ENCODE results near the gene RABEPK.
"Not testable (repeated sequence)": the region's sequence is repeated elsewhere in the genome, so short reads cannot be mapped to it uniquely, and the experiment has no call there.

Gene RABEPK

GRCh38 chr9:125183054-125183453 lies 17.3 kb upstream of the RABEPK start:
- H3K27ac ChIP-seq = no peak overlapping the region
- TF ChIP-seq, protein P1, sequence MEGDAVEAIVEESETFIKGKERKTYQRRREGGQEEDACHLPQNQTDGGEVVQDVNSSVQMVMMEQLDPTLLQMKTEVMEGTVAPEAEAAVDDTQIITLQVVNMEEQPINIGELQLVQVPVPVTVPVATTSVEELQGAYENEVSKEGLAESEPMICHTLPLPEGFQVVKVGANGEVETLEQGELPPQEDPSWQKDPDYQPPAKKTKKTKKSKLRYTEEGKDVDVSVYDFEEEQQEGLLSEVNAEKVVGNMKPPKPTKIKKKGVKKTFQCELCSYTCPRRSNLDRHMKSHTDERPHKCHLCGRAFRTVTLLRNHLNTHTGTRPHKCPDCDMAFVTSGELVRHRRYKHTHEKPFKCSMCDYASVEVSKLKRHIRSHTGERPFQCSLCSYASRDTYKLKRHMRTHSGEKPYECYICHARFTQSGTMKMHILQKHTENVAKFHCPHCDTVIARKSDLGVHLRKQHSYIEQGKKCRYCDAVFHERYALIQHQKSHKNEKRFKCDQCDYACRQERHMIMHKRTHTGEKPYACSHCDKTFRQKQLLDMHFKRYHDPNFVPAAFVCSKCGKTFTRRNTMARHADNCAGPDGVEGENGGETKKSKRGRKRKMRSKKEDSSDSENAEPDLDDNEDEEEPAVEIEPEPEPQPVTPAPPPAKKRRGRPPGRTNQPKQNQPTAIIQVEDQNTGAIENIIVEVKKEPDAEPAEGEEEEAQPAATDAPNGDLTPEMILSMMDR (conservative IDR thresholded peaks at IDR 0.05) = no peak
- TF ChIP-seq ZFX (IDR thresholded peaks at IDR 0.05) = no peak

- TF ChIP-seq, protein P1 (conservative IDR thresholded peaks at IDR 0.05) = no peak
- no peak for TF ChIP-seq ZFX (IDR thresholded peaks at IDR 0.05)
- H3K27ac ChIP-seq = no peak overlapping the region
These were observed 16.8 kb upstream of the RABEPK start for GRCh38 chr9:125183561-125183960.

DNA sequence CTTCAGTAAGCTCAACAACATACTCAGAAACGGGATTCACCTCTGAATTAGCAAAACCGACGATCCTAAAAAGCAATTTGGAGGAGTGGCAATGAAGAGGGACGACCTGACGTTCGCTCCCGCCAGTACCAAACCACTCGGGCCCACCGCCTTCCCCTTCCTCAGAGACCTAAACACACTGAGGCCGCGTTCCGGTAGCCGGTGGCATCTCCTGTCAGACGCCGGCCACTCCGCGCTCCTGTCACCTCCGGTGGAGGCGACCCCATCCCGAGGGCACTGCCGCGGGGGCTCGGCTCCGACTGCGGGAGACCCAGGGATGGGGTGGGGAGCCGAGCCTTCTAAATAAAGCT lies 11.4 kb upstream of the RABEPK start:
- TF ChIP-seq ZFX (IDR thresholded peaks at IDR 0.05) = no peak
- TF ChIP-seq, protein P1 (conservative IDR thresholded peaks at IDR 0.05) = no peak
- peak overlapping the region; percentile 82 for H3K27ac ChIP-seq

- peak within 1 kb of the TSS; percentile 82 for H3K27ac ChIP-seq
- TF ChIP-seq ZFX (IDR thresholded peaks at IDR 0.05) = peak; percentile 83
- TF ChIP-seq, protein P1 (conservative IDR thresholded peaks at IDR 0.05) = peak; percentile 74
These were observed 10.7 kb upstream of the RABEPK start, which contains the start of gene PPP6C for GRCh38 chr9:125189361-125190289. PPP6C (minus strand) TSS chr9:125189803; CDS start chr9:125189718, 85 bp downstream.

DNA sequence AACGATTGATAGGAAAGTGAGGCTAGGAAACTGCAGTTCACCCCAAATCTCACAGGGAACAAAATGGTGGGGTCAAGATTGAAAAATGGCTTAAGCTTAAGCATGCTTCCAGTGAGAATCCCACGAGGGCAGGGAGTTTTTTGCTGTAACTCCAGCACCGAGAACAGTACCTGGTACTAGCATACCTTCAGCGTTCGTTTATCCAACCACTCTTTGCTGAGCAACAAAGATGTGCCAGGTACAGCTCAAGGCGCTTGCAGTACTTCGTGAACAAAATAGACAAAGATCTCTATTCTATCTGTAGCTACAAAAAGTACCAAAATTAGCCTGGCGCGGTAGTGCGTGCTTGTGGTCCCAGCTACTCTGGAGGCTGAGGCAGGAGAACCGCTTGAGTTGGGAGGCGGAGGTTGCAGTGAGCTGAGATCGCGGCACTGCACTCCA lies 10.0 kb upstream of the RABEPK start:
- H3K27ac ChIP-seq = peak overlapping the region; percentile 82
- no peak for TF ChIP-seq ZFX (IDR thresholded peaks at IDR 0.05)
- TF ChIP-seq, protein P1 (conservative IDR thresholded peaks at IDR 0.05) = no peak

DNA sequence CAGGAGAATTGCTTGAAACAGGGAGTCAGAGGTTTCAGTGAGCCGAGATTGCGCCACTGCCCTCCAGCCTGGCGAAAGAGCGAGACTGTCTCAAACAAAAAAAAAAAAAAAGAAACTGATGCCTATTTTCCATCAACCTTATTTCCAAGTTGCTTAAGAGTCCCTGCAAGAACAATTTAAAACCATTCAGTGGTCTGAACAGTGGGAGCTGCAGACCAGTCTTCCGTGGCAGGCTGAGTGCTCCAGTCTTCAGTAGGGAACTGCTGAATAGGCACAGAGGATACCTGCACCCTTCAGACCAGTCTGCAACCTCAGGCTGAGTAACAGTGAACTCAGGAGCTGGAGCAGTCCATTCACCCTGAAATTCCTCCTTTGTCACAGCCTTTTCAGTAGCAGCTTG lies 5.9 kb upstream of the RABEPK start:
- H3K27ac ChIP-seq = not testable (repeated sequence)

DNA sequence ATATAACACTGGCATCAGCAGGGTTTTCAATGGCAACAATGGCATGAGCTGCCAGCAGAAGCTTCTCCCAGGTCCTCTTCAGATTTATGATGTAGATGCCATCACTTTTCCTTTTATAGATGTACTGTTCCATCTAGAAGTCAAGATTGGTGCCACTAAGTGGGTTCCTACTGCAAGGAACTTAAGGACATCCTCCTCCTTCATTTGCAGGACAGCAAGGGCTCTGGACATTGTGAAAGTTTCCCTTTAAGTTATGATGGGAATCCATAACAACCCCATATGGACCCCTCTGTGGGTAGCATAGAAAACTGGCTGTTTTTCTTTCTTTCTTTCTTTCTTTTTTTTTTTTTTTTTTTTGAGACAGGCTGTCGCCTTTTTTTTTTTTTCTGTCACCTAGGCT lies 4.8 kb upstream of the RABEPK start:
- not testable (repeated sequence) for H3K27ac ChIP-seq

DNA sequence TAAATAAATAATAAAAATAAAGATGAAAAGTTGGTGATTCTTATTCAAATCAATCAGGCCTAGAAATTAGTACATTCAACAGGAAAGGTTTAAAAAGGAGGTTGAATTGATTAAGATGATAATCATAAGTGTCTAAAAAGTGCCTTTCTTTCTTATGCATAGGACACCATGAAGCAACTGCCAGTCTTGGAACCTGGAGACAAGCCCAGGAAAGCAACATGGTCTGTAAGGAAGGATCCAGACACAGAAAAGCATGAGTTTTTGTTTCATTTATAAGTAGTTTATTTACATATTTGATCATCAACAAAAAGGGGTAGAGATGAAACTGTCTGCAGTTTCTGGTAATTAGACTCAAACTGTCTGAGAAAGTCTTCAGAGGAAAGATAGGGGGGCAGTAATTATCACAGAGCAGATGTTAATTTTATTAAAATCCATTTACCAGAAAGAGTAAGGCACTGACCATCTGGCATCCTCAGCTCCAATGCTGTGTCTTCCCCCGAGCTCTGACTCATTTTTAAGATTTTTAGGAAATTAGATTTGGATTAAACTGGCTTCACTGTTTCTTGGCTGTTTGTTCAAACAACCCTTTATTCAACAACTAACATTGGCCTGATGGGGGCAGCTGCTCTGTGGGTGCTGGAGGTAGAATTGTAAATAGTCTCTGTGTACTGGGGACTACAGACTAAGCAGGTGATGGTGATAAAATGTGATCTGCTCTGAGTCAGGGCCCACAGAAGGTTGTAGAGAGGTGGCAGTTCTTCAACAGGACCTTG lies 2.7 kb downstream of the RABEPK start:
- no peak for TF ChIP-seq ZFX (IDR thresholded peaks at IDR 0.05)
- TF ChIP-seq, protein P1 (conservative IDR thresholded peaks at IDR 0.05) = no peak
- no peak overlapping the region for H3K27ac ChIP-seq
